H1 (cell line): Measurements from ENCODE around the gene UQCR10. TPM values are rescaled to one million over a fixed set of nuclear protein-coding genes. Genes with fewer than 3 reads are reported as not detected.

Source experiments
- CTCF ChIA-PET: fragments of 300-600 bp; sonication (Branson Sonifier 250); formaldehyde crosslinking; loops from one replicate; lab custom pipeline; 2021; ENCODE audit not compliant: partially characterized antibody; lab: Charles Lee
- POLR2A ChIA-PET: fragments of 300-600 bp; sonication (Branson Sonifier 250); formaldehyde crosslinking; loops from one replicate; lab custom pipeline; 2021; ENCODE audit warnings: inconsistent platforms; ENCODE audit not compliant: partially characterized antibody; lab: Charles Lee
- DNase-seq, 2 experiments: peaks; one replicate each; pipeline versions ENCODE4 v3.0.0 to v3.0.0-alpha.2; 2010 to 2022; ENCODE audit warnings: low spot score in 2 of 2, low read depth in 1 of 2, mixed read lengths in 1 of 2
- FAIRE-seq: peaks from 2 replicates; lab custom pipeline; 2011; peaks lifted over from hg19 to GRCh38; lab: Jason Lieb, UNC
- H2AFZ ChIP-seq: 2 replicates; pipeline ENCODE4 v1.8.1; 2012; ENCODE audit warnings: low read length, inconsistent platforms
- H2AK5ac ChIP-seq: 2 replicates; pipeline ENCODE4 v1.6.1; 2013; ENCODE audit warnings: low read depth, low read length
- H2BK120ac ChIP-seq: replicated peaks from 2 replicates; pipeline ENCODE3; 2013; ENCODE audit warnings: low read depth, low read length, inconsistent platforms
- H2BK12ac ChIP-seq: 2 replicates; pipeline ENCODE4 v1.6.1; 2013; ENCODE audit warnings: low read depth, low read length
- H2BK15ac ChIP-seq: 2 replicates; pipeline ENCODE4 v1.6.1; 2013; ENCODE audit warnings: low read length
- H2BK20ac ChIP-seq: 2 replicates; pipeline ENCODE4 v1.6.1; 2013; ENCODE audit warnings: low read length
- H2BK5ac ChIP-seq: 2 replicates; pipeline ENCODE4 v1.6.1; 2013; ENCODE audit warnings: low read depth, low read length
- H3K14ac ChIP-seq: 2 replicates; pipeline ENCODE4 v1.6.1; 2013; ENCODE audit warnings: inconsistent platforms; ENCODE audit not compliant: insufficient read length
- H3K18ac ChIP-seq: 2 replicates; pipeline ENCODE4 v1.6.1; 2013; ENCODE audit warnings: low read length; ENCODE audit errors: extremely low read depth
- H3K23ac ChIP-seq: 2 replicates; pipeline ENCODE4 v1.6.1; 2013; ENCODE audit warnings: inconsistent platforms; ENCODE audit not compliant: insufficient read length
- H3K23me2 ChIP-seq: 2 replicates; pipeline ENCODE4 v1.6.1; 2013; ENCODE audit warnings: low read depth, low read length
- H3K27ac ChIP-seq: 2 replicates; pipeline ENCODE4 v1.6.1; 2011; ENCODE audit warnings: low read depth, low read length, inconsistent platforms
- H3K27me3 ChIP-seq, 4 experiments: replicated peaks in 1 of 4; 1 replicate in 1 of 4; 2 replicates in 3 of 4; pipeline versions ENCODE4 v1.6.1 to v1.8.1; 2011 to 2013; ENCODE audit warnings: low read length in 3 of 4, mild to moderate bottlenecking in 3 of 4, inconsistent platforms in 2 of 4, mixed read lengths in 2 of 4, moderate library complexity in 1 of 4; ENCODE audit not compliant: control insufficient read depth in 3 of 4, insufficient read depth in 3 of 4; ENCODE audit errors: extremely low read depth in 1 of 4
- H3K36me3 ChIP-seq, 4 experiments: 2 replicates each; pipeline versions ENCODE4 v1.6.1 to v1.8.1; 2011 to 2013; ENCODE audit warnings: mild to moderate bottlenecking in 4 of 4, low read length in 3 of 4, moderate library complexity in 2 of 4, control low read depth in 1 of 4, inconsistent platforms in 1 of 4; ENCODE audit not compliant: insufficient read depth in 4 of 4, control insufficient read depth in 2 of 4
- H3K4ac ChIP-seq: replicated peaks from 2 replicates; pipeline ENCODE3; 2013; ENCODE audit warnings: low read length, low read depth, mixed read lengths, inconsistent platforms; ENCODE audit not compliant: insufficient read length
- H3K4me1 ChIP-seq, 4 experiments: replicated peaks in 1 of 4; 1 replicate in 1 of 4; 2 replicates in 3 of 4; pipeline versions ENCODE4 v1.6.1 to v1.8.1; 2011 to 2013; ENCODE audit warnings: low read length in 3 of 4, inconsistent platforms in 2 of 4, mixed read lengths in 1 of 4; ENCODE audit not compliant: insufficient read depth in 4 of 4, control insufficient read depth in 3 of 4
- H3K4me2 ChIP-seq, 2 experiments: 2 replicates each; pipeline versions ENCODE4 v1.6.1 to v1.8.1; 2011 to 2013; ENCODE audit warnings: low read depth in 2 of 2, low read length in 2 of 2, control low read depth in 1 of 2, inconsistent platforms in 1 of 2, mild to moderate bottlenecking in 1 of 2; ENCODE audit not compliant: insufficient read depth in 1 of 2
- H3K4me3 ChIP-seq, 4 experiments: fragments of 200-600, 300-600 bp in 1 of 4; sonication (generic), shearing (Covaris generic), sonication (Bioruptor Twin) in 1 of 4; 2 replicates each; pipeline versions ENCODE4 v1.5.1 to v1.8.1; 2011 to 2016; ENCODE audit warnings: low read length in 4 of 4, low read depth in 3 of 4, control low read depth in 2 of 4, inconsistent platforms in 2 of 4, mild to moderate bottlenecking in 2 of 4, mixed read lengths in 1 of 4, moderate library complexity in 1 of 4; ENCODE audit not compliant: insufficient read depth in 2 of 4; ENCODE audit errors: extremely low read depth in 1 of 4
- H3K56ac ChIP-seq: replicated peaks from 2 replicates; pipeline ENCODE3; 2013; ENCODE audit warnings: low read depth, mild to moderate bottlenecking, mixed read lengths, low read length, inconsistent platforms; ENCODE audit not compliant: insufficient read length
- H3K79me1 ChIP-seq: 2 replicates; pipeline ENCODE4 v1.6.1; 2013; ENCODE audit warnings: low read depth, low read length, control low read depth
- H3K79me2 ChIP-seq, 2 experiments: 2 replicates each; pipeline versions ENCODE4 v1.6.1 to v1.8.1; 2012 to 2013; ENCODE audit warnings: low read length in 2 of 2, mild to moderate bottlenecking in 2 of 2, inconsistent platforms in 1 of 2; ENCODE audit not compliant: insufficient read depth in 2 of 2, control insufficient read depth in 1 of 2
- H3K9ac ChIP-seq, 4 experiments: replicated peaks in 1 of 4; 1 replicate in 1 of 4; 2 replicates in 3 of 4; pipeline versions ENCODE4 v1.6.1 to v1.8.1; 2011 to 2013; ENCODE audit warnings: low read depth in 3 of 4, low read length in 3 of 4, control low read depth in 2 of 4, mild to moderate bottlenecking in 2 of 4, moderate library complexity in 2 of 4, inconsistent platforms in 1 of 4; ENCODE audit errors: extremely low read depth in 1 of 4
- H3K9me3 ChIP-seq, 2 experiments: 2 replicates each; pipeline versions ENCODE4 v1.6.1 to v1.8.1; 2012 to 2013; ENCODE audit warnings: mild to moderate bottlenecking in 2 of 2, moderate library complexity in 2 of 2, control low read depth in 1 of 2, inconsistent platforms in 1 of 2, low read depth in 1 of 2, low read length in 1 of 2, mixed read lengths in 1 of 2; ENCODE audit not compliant: insufficient read depth in 2 of 2
- H4K20me1 ChIP-seq, 2 experiments: replicated peaks in 1 of 2; 2 replicates each; pipeline versions ENCODE3 to v1.8.1; 2011 to 2013; ENCODE audit warnings: inconsistent platforms in 2 of 2, low read length in 2 of 2, mild to moderate bottlenecking in 1 of 2; ENCODE audit not compliant: insufficient read depth in 2 of 2, control insufficient read depth in 1 of 2
- H4K5ac ChIP-seq: 2 replicates; pipeline ENCODE4 v1.6.1; 2013; ENCODE audit warnings: low read length, low read depth, mixed read lengths, inconsistent platforms; ENCODE audit not compliant: insufficient read length
- H4K8ac ChIP-seq: 2 replicates; pipeline ENCODE4 v1.8.0; 2013; ENCODE audit warnings: mild to moderate bottlenecking, moderate library complexity, low read length, inconsistent platforms; ENCODE audit not compliant: insufficient read depth; ENCODE audit errors: extremely low read depth
- H4K91ac ChIP-seq: replicated peaks from 2 replicates; pipeline ENCODE3; 2013; ENCODE audit warnings: low read length, mixed read lengths, inconsistent platforms; ENCODE audit not compliant: insufficient read length
- ATF3 ChIP-seq: IDR thresholded peaks from 2 replicates; pipeline ENCODE4 v1.6.1; 2011; ENCODE audit warnings: low read depth, mild to moderate bottlenecking, low read length; ENCODE audit not compliant: insufficient read depth
- CHD2 ChIP-seq: IDR thresholded peaks from 2 replicates; pipeline ENCODE4 v1.6.1; 2012; ENCODE audit warnings: low read length, improper control_type of control experiment
- EP300 ChIP-seq, 2 experiments: IDR thresholded peaks; 1 replicate in 1 of 2; 2 replicates in 1 of 2; pipeline ENCODE4 v1.6.1; 2011 to 2012; ENCODE audit warnings: low read depth in 2 of 2, low read length in 2 of 2, mild to moderate bottlenecking in 2 of 2, borderline replicate concordance in 1 of 2, inconsistent platforms in 1 of 2, moderate library complexity in 1 of 2
- KDM5A ChIP-seq: fragments of 200-600 bp; IDR thresholded peaks from 2 replicates; pipeline ENCODE4 v1.7.1; 2012; ENCODE audit warnings: mild to moderate bottlenecking, low read length, inconsistent platforms, mixed read lengths
- RAD21 ChIP-seq, 2 experiments: IDR thresholded peaks in 1 of 2; conservative IDR thresholded peaks in 1 of 2; 2 replicates each; pipeline ENCODE4 v1.6.1; 2011; ENCODE audit warnings: low read depth in 2 of 2, low read length in 2 of 2, improper control_type of control experiment in 1 of 2, inconsistent platforms in 1 of 2, mild to moderate bottlenecking in 1 of 2, moderate library complexity in 1 of 2
- RFX5 ChIP-seq: IDR thresholded peaks from 2 replicates; pipeline ENCODE4 v1.6.1; 2011; ENCODE audit warnings: low read depth, low read length, improper control_type of control experiment, borderline replicate concordance
- TAF1 ChIP-seq: IDR thresholded peaks from 2 replicates; pipeline ENCODE4 v1.6.1; 2011; ENCODE audit warnings: mild to moderate bottlenecking, low read depth, low read length
- TBP ChIP-seq: IDR thresholded peaks from 2 replicates; pipeline ENCODE4 v1.6.1; 2011; ENCODE audit warnings: low read depth, low read length, improper control_type of control experiment
- TCF12 ChIP-seq: IDR thresholded peaks from 2 replicates; pipeline ENCODE4 v1.6.1; 2011; ENCODE audit warnings: low read depth, mild to moderate bottlenecking, low read length
- TEAD4 ChIP-seq: IDR thresholded peaks from 2 replicates; pipeline ENCODE4 v1.6.1; 2012; ENCODE audit warnings: low read depth, low read length, inconsistent platforms, mixed read lengths
- WGBS, 2 experiments: shearing (Covaris generic) in 1 of 2; methylation state at CpG; one replicate each; pipeline versions ENCODE4 v1.1.6 to v1.1.7; 2013 to 2015; ENCODE audit warnings: low lambda C conversion rate in 2 of 2, mixed read lengths in 2 of 2, inconsistent platforms in 1 of 2, low coverage in 1 of 2, missing lambda C conversion rate in 1 of 2; ENCODE audit not compliant: insufficient replicate concordance in 2 of 2, insufficient coverage in 1 of 2, insufficient read length in 1 of 2; ENCODE audit errors: extremely low coverage in 1 of 2, missing lambda C conversion rate in 1 of 2; 5-methylcytosine and 5-hydroxymethylcytosine counted together
- polyA plus RNA-seq, 7 experiments: library from polyadenylated mRNA; depleted of rRNA in 3 of 7; stranded (reverse) in 5 of 7; unstranded in 2 of 7; fragments of >200 nt in 5 of 7; fragments of 200-250 nt in 2 of 7; gene quantifications; 1 replicate in 5 of 7; 2 replicates in 1 of 7; 4 replicates in 1 of 7; pipeline versions ENCODE4 v1.2.1 to v1.2.3, GENCODE V29; 2011 to 2013; ENCODE audit warnings: missing spikeins in 2 of 7, mixed read lengths in 2 of 7
- total RNA-seq: library from RNA; stranded (reverse); fragmentation: NEBNext Ultra II Directional; extraction: Animal tissue kit (Norgen Biotek cat#: 25700); gene quantifications from 2 replicates; pipeline ENCODE4 v1.2.1, GENCODE V29; 2021

The UQCR10 gene
- total and polyA plus RNA-seq, 2 of the 8 experiments (the other 6 are each of a cell fraction or from before 2014, with no cell fraction given) = 102 to 260 TPM

- FAIRE-seq = no peak
- no peaks in the 10 kb centered on the region for H3K27me3 ChIP-seq
- no peak overlapping the region for H4K5ac ChIP-seq
- no peak overlapping the region for H2BK20ac ChIP-seq
- H3K4me2 ChIP-seq = no peak overlapping the region
- CTCF ChIA-PET = no interaction called here
- H3K9ac ChIP-seq = no peak overlapping the region
- H3K4ac ChIP-seq = no peak overlapping the region
- H3K18ac ChIP-seq = no peak overlapping the region
- 91% methylated on average over 8 of the region's 8 CpGs; no CpG with 5 or more reads in 1 of the 2 experiments for WGBS, 2 experiments
- no peaks in the 10 kb centered on the region for H3K9me3 ChIP-seq
- no peak overlapping the region for H2AFZ ChIP-seq
- no peak overlapping the region for H4K8ac ChIP-seq
- POLR2A ChIA-PET = no interaction called here
- 0 out of 2 replicates have a peak overlapping the region, but pooled peaks have one; percentile 63 for H3K27ac ChIP-seq
- no peak overlapping the region for H2AK5ac ChIP-seq
- no peak overlapping the region for H3K23ac ChIP-seq
- H3K14ac ChIP-seq = no peak overlapping the region
- no peak overlapping the region for H2BK15ac ChIP-seq
- H3K79me1 ChIP-seq = no peaks in the 10 kb centered on the region
- no peak for DNase-seq
- no peak overlapping the region for H4K91ac ChIP-seq
- H2BK5ac ChIP-seq = no peak overlapping the region
- no peak overlapping the region for H3K4me3 ChIP-seq
- H3K56ac ChIP-seq = no peak overlapping the region
- no peak overlapping the region for H2BK120ac ChIP-seq
- no peak overlapping the region for H2BK12ac ChIP-seq
- H4K20me1 ChIP-seq = peaks cover 0 to 4% of the 10 kb centered on the region in 2 experiments
- no peaks in the 10 kb centered on the region for H3K23me2 ChIP-seq
- peaks cover 0 to 32% (median 9%) of the 10 kb centered on the region in 4 experiments; a peak in 6 of 8 replicates for H3K36me3 ChIP-seq
- peaks cover 0 to 3% (median 0%) of the 10 kb centered on the region in 4 experiments; a peak in 1 of 7 replicates for H3K4me1 ChIP-seq
- H3K79me2 ChIP-seq = no peaks in the 10 kb centered on the region
- TF ChIP-seq TCF12 = no peak
- no peak for TF ChIP-seq EP300 (IDR thresholded peaks at IDR 0.05; ENCODE audit: borderline replicate concordance in 1 of 2, low read depth in 2 of 2, low read length in 2 of 2)
- TF ChIP-seq TBP = no peak
- no peak for TF ChIP-seq RFX5
- no peak for TF ChIP-seq CHD2
- TF ChIP-seq RAD21 (IDR thresholded peaks at IDR 0.05 in 1 of 2, conservative IDR thresholded peaks at IDR 0.05 in 1 of 2; ENCODE audit: low read depth in 2 of 2, low read length in 2 of 2) = no peak
- TF ChIP-seq KDM5A = no peak
- TF ChIP-seq ATF3 = no peak
- no peak for TF ChIP-seq TEAD4
- TF ChIP-seq TAF1 = no peak
Observed at GRCh38 chr22:29799217-29799680, 32.1 kb downstream of the UQCR10 start.
